Lung (tissue), 12 donors: ENCODE measurements around the gene PRSS33. TPM values are rescaled to one million over a fixed set of nuclear protein-coding genes. Genes with fewer than 3 reads are reported as not detected.

Source experiments
- ATAC-seq: fragments of 200-7000 bp; cut with Tn5 transposase; one replicate; pipeline ENCODE4 v1.9.1; 2020; ENCODE audit warnings: moderate number of reproducible peaks; ENCODE audit not compliant: insufficient read depth, low FRiP score
- DNase-seq, 3 donors: peaks; one replicate each; pipeline ENCODE4 v3.0.0-alpha.2; 2013 to 2017
- H3K27ac ChIP-seq, 2 donors: one replicate each; pipeline ENCODE4 v1.5.1; 2013; ENCODE audit warnings: mild to moderate bottlenecking in 2 of 2, moderate library complexity in 2 of 2, control low read depth in 1 of 2, inconsistent platforms in 1 of 2, low read depth in 1 of 2, low read length in 1 of 2
- H3K27me3 ChIP-seq, 3 donors: one replicate each; pipeline ENCODE4 v1.5.1; 2013; ENCODE audit warnings: low read length in 2 of 3; ENCODE audit not compliant: control insufficient read depth in 3 of 3, insufficient read depth in 3 of 3
- H3K36me3 ChIP-seq, 4 donors: one replicate each; pipeline ENCODE4 v1.5.1; 2013; ENCODE audit warnings: low read length in 4 of 4, mild to moderate bottlenecking in 1 of 4, moderate library complexity in 1 of 4; ENCODE audit not compliant: control insufficient read depth in 4 of 4, insufficient read depth in 4 of 4
- H3K4me1 ChIP-seq, 5 donors: one replicate each; pipeline ENCODE4 v1.5.1; 2013; ENCODE audit warnings: low read length in 5 of 5, mild to moderate bottlenecking in 2 of 5, moderate library complexity in 1 of 5; ENCODE audit not compliant: control insufficient read depth in 5 of 5, insufficient read depth in 5 of 5
- H3K4me3 ChIP-seq: one replicate; pipeline ENCODE4 v1.5.1; 2013; ENCODE audit warnings: mild to moderate bottlenecking, control low read depth, moderate library complexity
- H3K9ac ChIP-seq, 2 donors: one replicate each; pipeline ENCODE4 v1.5.1; 2013; ENCODE audit warnings: low read length in 2 of 2, control low read depth in 1 of 2; ENCODE audit not compliant: insufficient read depth in 1 of 2
- H3K9me3 ChIP-seq, 4 donors: one replicate each; pipeline ENCODE4 v1.5.1; 2013; ENCODE audit warnings: low read length in 3 of 4, mild to moderate bottlenecking in 1 of 4, moderate library complexity in 1 of 4; ENCODE audit not compliant: control insufficient read depth in 4 of 4, insufficient read depth in 3 of 4
- CTCF ChIP-seq: IDR thresholded peaks from 2 replicates; pipeline ENCODE4 v1.5.1; 2012; ENCODE audit warnings: mild to moderate bottlenecking; ENCODE audit errors: control extremely low read depth, extremely low read depth
- WGBS, 2 donors: extraction: QIAGEN DNeasy Blood & Tissue Kit; methylation state at CpG; one replicate each; pipeline ENCODE4 v1.1.7; 2013; 5-methylcytosine and 5-hydroxymethylcytosine counted together
- polyA plus RNA-seq, 2 donors: library from polyadenylated mRNA; stranded (reverse); fragments of 200-250 nt; gene quantifications; one replicate each; pipeline ENCODE4 v1.2.1, GENCODE V29; 2013
- total RNA-seq, 2 donors: library from RNA; depleted of rRNA in 1 of 2; stranded (reverse); fragments of >200 nt in 1 of 2; gene quantifications; one replicate each; pipeline ENCODE4 v1.2.1, GENCODE V29; 2014 to 2021
- donor health status: control.
- donor health status: control.
- donor health status: Bipolar disorder and iron deficiency.
- donor health status: healthy.
- donor health status: DM: yes; HTN: yes; CAD: no.

Gene PRSS33
- total and polyA plus RNA-seq, 4 donors = 0.08 to 0.12 TPM; not detected in 2

GRCh38 chr16:2761886-2762583, 25.3 kb downstream of the PRSS33 start:
- ATAC-seq = no peak
- TF ChIP-seq CTCF = no peak
- no peak overlapping the region for H3K4me3 ChIP-seq
- no peak for DNase-seq
- H3K4me1 ChIP-seq = no peaks in the 10 kb centered on the region
- H3K27ac ChIP-seq = no peak overlapping the region
- 98 to 99% methylated on average over 42 of the region's 42 CpGs for WGBS, 2 donors
- peaks cover 0 to 4% (median 1%) of the 10 kb centered on the region in 4 donors for H3K9me3 ChIP-seq
- peaks cover 78 to 98% (median 89%) of the 10 kb centered on the region in 4 donors for H3K36me3 ChIP-seq
- H3K9ac ChIP-seq = no peak overlapping the region
- no peaks in the 10 kb centered on the region for H3K27me3 ChIP-seq

GRCh38 chr16:2761472-2761871, 25.9 kb downstream of the PRSS33 start:
- Histone ChIP-seq H3K27ac (no peak overlapping the region), H3K9me3 (peaks cover 0 to 4% (median 1%) of the 10 kb centered on the region in 4 donors), H3K9ac (no peak overlapping the region), H3K36me3 (peaks cover 73 to 96% (median 84%) of the 10 kb centered on the region in 4 donors), H3K4me1 (peaks cover 0 to 2% (median 0%) of the 10 kb centered on the region in 5 donors), H3K4me3 (no peak overlapping the region), H3K27me3 (no peaks in the 10 kb centered on the region)
- ATAC-seq (no peak), DNase-seq (no peak)
- 93 to 100% methylated on average over 10 of the region's 10 CpGs for WGBS, 2 donors
- no peak for TF ChIP-seq CTCF

- no peak for TF ChIP-seq CTCF
- Histone ChIP-seq H3K27me3 (no peaks in the 10 kb centered on the region), H3K4me3 (no peak overlapping the region), H3K27ac (no peak overlapping the region), H3K36me3 (peaks cover 41 to 56% (median 47%) of the 10 kb centered on the region in 4 donors), H3K9me3 (peaks cover 0 to 2% (median 0%) of the 10 kb centered on the region in 4 donors), H3K9ac (no peak overlapping the region), H3K4me1 (peaks cover 7 to 18% (median 14%) of the 10 kb centered on the region in 5 donors)
- no peak for DNase-seq
- 82 to 86% methylated on average over 11 of the region's 11 CpGs for WGBS, 2 donors
- no peak for ATAC-seq
Observed at GRCh38 chr16:2757344-2757743, 30.0 kb downstream of the PRSS33 start.
